ENCODE data around the gene DRC7.

Gene DRC7

DNA sequence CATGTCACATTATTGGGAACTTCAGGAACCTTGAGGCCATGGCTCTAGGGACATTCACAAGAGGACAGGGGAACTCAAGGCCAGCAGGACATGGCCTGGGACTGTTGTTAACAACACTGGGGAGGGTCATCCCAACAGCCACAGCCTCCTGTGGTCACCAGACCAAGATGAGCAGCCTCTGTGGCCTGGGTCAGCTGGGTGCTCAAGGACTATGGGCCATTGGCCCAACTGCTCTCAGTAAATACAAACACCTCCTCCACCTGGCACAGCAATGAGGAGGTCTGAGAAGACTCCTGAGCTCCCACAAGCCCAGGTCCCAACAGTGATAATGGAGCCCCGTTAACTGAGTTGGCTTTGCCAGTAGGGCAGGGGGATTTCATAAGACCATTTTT lies 86.7 kb downstream of the DRC7 start:
- no peak for FAIRE-seq
- DNase-seq (ENCODE audit: low spot score): no peak

Measured in RCC 7860 (cell line).